Mesenchymal stem cell (in vitro differentiated cells and primary cell): Measurements from ENCODE around the gene NOP16.

Experiments used
- DNase-seq: peaks from one replicate; pipeline ENCODE4 v3.0.0-alpha.2; 2013
- H2AFZ ChIP-seq: one replicate; pipeline ENCODE4 v1.6.1; 2013; ENCODE audit warnings: low read depth, mild to moderate bottlenecking, control low read depth, inconsistent platforms, low read length, moderate library complexity
- H2AK5ac ChIP-seq: 2 replicates; pipeline ENCODE4 v1.6.1; 2013; ENCODE audit warnings: low read length, moderate library complexity, mild to moderate bottlenecking, inconsistent platforms; ENCODE audit not compliant: severe bottlenecking
- H2BK120ac ChIP-seq: one replicate; pipeline ENCODE4 v1.6.1; 2013; ENCODE audit warnings: low read depth, mild to moderate bottlenecking, inconsistent platforms, low read length, moderate library complexity
- H2BK12ac ChIP-seq, 2 experiments: one replicate each; pipeline ENCODE4 v1.6.1; 2013; ENCODE audit warnings: inconsistent platforms in 2 of 2, low read length in 2 of 2, mild to moderate bottlenecking in 2 of 2, moderate library complexity in 2 of 2, control low read depth in 1 of 2
- H2BK15ac ChIP-seq: one replicate; pipeline ENCODE4 v1.6.1; 2013; ENCODE audit warnings: mild to moderate bottlenecking, low read depth, inconsistent platforms; ENCODE audit not compliant: poor library complexity, severe bottlenecking
- H2BK5ac ChIP-seq: 2 replicates; pipeline ENCODE4 v1.6.1; 2013; ENCODE audit warnings: low read depth, mild to moderate bottlenecking, low read length, control low read depth, inconsistent platforms; ENCODE audit not compliant: poor library complexity, severe bottlenecking
- H3K14ac ChIP-seq, 2 experiments: one replicate each; pipeline ENCODE4 v1.6.1; 2013; ENCODE audit warnings: inconsistent platforms in 2 of 2, low read length in 2 of 2, control low read depth in 1 of 2, mild to moderate bottlenecking in 1 of 2, moderate library complexity in 1 of 2
- H3K18ac ChIP-seq, 2 experiments: one replicate each; pipeline ENCODE4 v1.6.1; 2013; ENCODE audit warnings: inconsistent platforms in 2 of 2, low read length in 2 of 2, control low read depth in 1 of 2, low read depth in 1 of 2, mild to moderate bottlenecking in 1 of 2
- H3K23ac ChIP-seq, 2 experiments: one replicate each; pipeline ENCODE4 v1.6.1; 2013; ENCODE audit warnings: inconsistent platforms in 2 of 2, low read length in 2 of 2, mild to moderate bottlenecking in 2 of 2, moderate library complexity in 2 of 2, control low read depth in 1 of 2
- H3K27ac ChIP-seq: 2 replicates; pipeline ENCODE4 v1.5.1; 2013; ENCODE audit warnings: mild to moderate bottlenecking, moderate library complexity, low read length, control low read depth, inconsistent platforms; ENCODE audit not compliant: poor library complexity, severe bottlenecking
- H3K27me3 ChIP-seq, 2 experiments: 2 replicates each; pipeline versions ENCODE4 v1.6.1 to v1.7.0; 2013; ENCODE audit warnings: low read length in 2 of 2, mild to moderate bottlenecking in 2 of 2, moderate library complexity in 2 of 2, control low read depth in 1 of 2, inconsistent platforms in 1 of 2; ENCODE audit not compliant: control insufficient read depth in 1 of 2, insufficient read depth in 1 of 2
- H3K36me3 ChIP-seq, 2 experiments: 2 replicates each; pipeline versions ENCODE4 v1.6.1 to v1.7.0; 2013; ENCODE audit warnings: low read length in 2 of 2, control low read depth in 1 of 2, inconsistent platforms in 1 of 2, low read depth in 1 of 2, mild to moderate bottlenecking in 1 of 2; ENCODE audit not compliant: insufficient read depth in 2 of 2, control insufficient read depth in 1 of 2
- H3K4ac ChIP-seq, 2 experiments: one replicate each; pipeline ENCODE4 v1.6.1; 2013; ENCODE audit warnings: inconsistent platforms in 2 of 2, low read length in 2 of 2, mild to moderate bottlenecking in 2 of 2, moderate library complexity in 2 of 2, control low read depth in 1 of 2, low read depth in 1 of 2
- H3K4me1 ChIP-seq: 2 replicates; pipeline ENCODE4 v1.6.1; 2013; ENCODE audit warnings: low read depth, low read length, control low read depth; ENCODE audit not compliant: control insufficient read depth, insufficient read depth
- H3K4me2 ChIP-seq: 2 replicates; pipeline ENCODE4 v1.6.1; 2013; ENCODE audit warnings: low read length, mild to moderate bottlenecking, inconsistent platforms; ENCODE audit not compliant: poor library complexity, severe bottlenecking
- H3K4me3 ChIP-seq, 2 experiments: 2 replicates each; pipeline versions ENCODE4 v1.5.1 to v1.7.0; 2013; ENCODE audit warnings: low read length in 2 of 2, mild to moderate bottlenecking in 2 of 2, control low read depth in 1 of 2, low read depth in 1 of 2; ENCODE audit not compliant: insufficient read depth in 1 of 2
- H3K79me1 ChIP-seq: replicated peaks from 2 replicates; pipeline ENCODE4 v1.6.1; 2013; ENCODE audit warnings: mild to moderate bottlenecking, control low read depth, low read length, inconsistent platforms; ENCODE audit not compliant: poor library complexity, severe bottlenecking
- H3K9ac ChIP-seq: 2 replicates; pipeline ENCODE4 v1.7.0; 2013; ENCODE audit warnings: mild to moderate bottlenecking, low read length, moderate library complexity
- H3K9me3 ChIP-seq: 2 replicates; pipeline ENCODE4 v1.7.0; 2013; ENCODE audit warnings: mild to moderate bottlenecking, low read length; ENCODE audit not compliant: control insufficient read depth
- H4K8ac ChIP-seq: one replicate; pipeline ENCODE4 v1.6.1; 2013; ENCODE audit warnings: inconsistent platforms, mild to moderate bottlenecking, low read length, moderate library complexity
- H4K91ac ChIP-seq: one replicate; pipeline ENCODE4 v1.6.1; 2013; ENCODE audit warnings: mild to moderate bottlenecking, low read length, inconsistent platforms
- WGBS: methylation state at CpG from one replicate; pipeline ENCODE4 v1.1.7; 2013; ENCODE audit warnings: mixed read lengths; 5-methylcytosine and 5-hydroxymethylcytosine counted together

Gene NOP16

DNA sequence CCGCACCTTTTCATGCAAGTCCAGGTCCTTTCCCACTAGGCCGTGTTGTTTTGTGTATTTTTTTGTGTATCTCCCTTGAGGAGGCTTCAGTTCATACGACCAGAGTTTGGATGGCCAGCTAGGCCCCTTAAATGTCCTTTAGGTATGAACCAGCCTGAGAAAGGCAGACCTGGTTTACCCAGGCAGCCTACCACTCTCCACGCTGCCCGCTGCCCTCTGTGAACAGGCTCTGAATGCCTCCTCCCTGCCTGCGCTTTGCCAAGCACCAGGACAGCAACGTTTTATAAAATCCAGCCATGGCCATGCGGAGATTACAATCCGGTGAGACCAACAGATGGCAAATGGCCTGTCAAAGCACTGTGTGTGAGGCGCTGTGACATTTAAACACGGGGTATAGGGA, 28.6 kb upstream of the NOP16 start:
- Histone ChIP-seq H3K4me2 (no peak overlapping the region), H3K18ac (no peak overlapping the region), H3K36me3 (peaks cover 0 to 5% of the 10 kb centered on the region in 2 experiments), H3K79me1 (peaks cover 21% of the 10 kb centered on the region), H2BK120ac (no peak overlapping the region), H2BK12ac (peak overlapping the region; percentile 11 to 38), H3K27me3 (peaks cover 0 to 15% of the 10 kb centered on the region in 2 experiments), H2AFZ (no peak overlapping the region), H3K27ac (no peak overlapping the region), H2AK5ac (peak overlapping the region; percentile 59), H3K23ac (no peak overlapping the region), H3K9ac (peak overlapping the region; percentile 93), H3K4ac (no peak overlapping the region), H3K4me3 (peak overlapping the region in 1 of 2 experiments; percentile 89), H3K9me3 (no peaks in the 10 kb centered on the region), H2BK5ac (no peak overlapping the region), H2BK15ac (no peak overlapping the region), H3K14ac (no peak overlapping the region), H4K8ac (peak overlapping the region; percentile 93), H3K4me1 (peaks cover 30% of the 10 kb centered on the region), H4K91ac (no peak overlapping the region)
- WGBS = 90% methylated on average over 11 of the region's 11 CpGs
- DNase-seq = no peak

DNA sequence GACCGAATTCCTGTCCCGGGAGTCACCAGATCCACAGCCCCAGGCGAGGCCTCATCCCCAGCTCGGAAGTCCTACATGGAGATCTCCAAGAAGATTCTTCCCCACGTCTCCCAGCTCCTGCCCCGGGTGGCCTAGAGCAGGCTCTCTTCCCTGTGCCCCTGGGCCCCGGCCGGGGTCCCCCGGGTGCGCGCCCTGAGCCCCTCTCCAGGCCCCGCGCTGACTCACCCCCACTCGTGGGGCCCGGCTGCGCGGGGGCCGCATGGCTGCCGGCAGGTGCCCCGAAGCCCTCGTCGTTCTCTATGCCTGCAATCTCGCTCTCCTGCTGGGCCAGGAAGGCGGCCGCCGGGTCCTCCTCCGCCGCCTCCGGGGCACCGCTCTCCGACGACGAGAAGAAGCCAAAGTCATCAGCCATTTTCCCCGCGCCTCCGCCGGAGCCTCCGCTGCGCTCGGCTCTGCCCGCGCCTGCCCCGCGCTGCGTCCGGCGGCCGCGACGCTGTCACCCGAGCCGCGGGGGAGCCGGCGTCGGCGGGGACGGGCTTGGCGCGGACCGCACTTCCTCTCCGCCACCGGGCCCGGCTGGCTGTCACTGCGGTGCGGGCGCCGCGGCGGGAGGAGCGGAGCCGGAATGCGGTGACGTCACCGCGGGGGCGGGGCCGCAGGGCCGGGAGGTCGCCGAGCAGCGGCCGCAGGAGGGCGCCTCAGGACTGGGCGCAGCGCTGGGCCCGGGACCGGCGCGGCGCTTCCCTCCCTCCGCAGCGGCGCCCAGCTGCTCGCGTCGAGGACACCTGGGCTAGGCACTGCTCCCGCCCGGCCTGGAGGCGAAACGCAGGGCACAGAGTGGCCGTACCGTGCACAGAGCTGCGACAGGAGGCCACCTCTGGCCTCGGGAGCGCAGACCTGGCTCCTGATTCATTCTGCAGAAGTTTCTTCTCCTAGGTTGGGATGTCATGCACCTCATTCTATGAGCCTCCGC, 27.8 kb upstream of the NOP16 start, which contains the start of gene CLTB:
Gene CLTB (minus strand): TSS at position 588 of the 973 bp plus-strand sequence. CDS start 176 bp downstream, at position 412.
- Histone ChIP-seq H4K8ac (peak within 1 kb of the TSS; percentile 93), H3K4ac (peak within 1 kb of the TSS in 1 of 2 experiments; percentile 79), H3K23ac (peak within 1 kb of the TSS in 1 of 2 experiments; percentile 75), H2AK5ac (peak within 1 kb of the TSS; percentile 59), H3K14ac (peak within 1 kb of the TSS; percentile 36 to 84), H3K4me3 (peak within 1 kb of the TSS; percentile 88 to 89), H2BK5ac (peak within 1 kb of the TSS; percentile 63), H2BK12ac (peak within 1 kb of the TSS; percentile 66 to 84), H3K18ac (peak within 1 kb of the TSS; percentile 90 to 96), H3K27ac (peak within 1 kb of the TSS; percentile 10), H3K79me1 (peaks cover 21% of the 10 kb centered on the region), H3K4me1 (peaks cover 30% of the 10 kb centered on the region), H3K9me3 (no peaks in the 10 kb centered on the region), H3K4me2 (peak within 1 kb of the TSS; percentile 80), H3K36me3 (peaks cover 0 to 5% of the 10 kb centered on the region in 2 experiments), H2BK15ac (peak within 1 kb of the TSS; percentile 67), H2BK120ac (peak within 1 kb of the TSS; percentile 92), H3K9ac (peak within 1 kb of the TSS; percentile 93), H4K91ac (peak within 1 kb of the TSS; percentile 75), H3K27me3 (peaks cover 0 to 15% of the 10 kb centered on the region in 2 experiments), H2AFZ (peak within 1 kb of the TSS; percentile 90)
- 2% methylated on average over 69 of the region's 107 CpGs for WGBS
- DNase-seq = peak; percentile 80

DNA sequence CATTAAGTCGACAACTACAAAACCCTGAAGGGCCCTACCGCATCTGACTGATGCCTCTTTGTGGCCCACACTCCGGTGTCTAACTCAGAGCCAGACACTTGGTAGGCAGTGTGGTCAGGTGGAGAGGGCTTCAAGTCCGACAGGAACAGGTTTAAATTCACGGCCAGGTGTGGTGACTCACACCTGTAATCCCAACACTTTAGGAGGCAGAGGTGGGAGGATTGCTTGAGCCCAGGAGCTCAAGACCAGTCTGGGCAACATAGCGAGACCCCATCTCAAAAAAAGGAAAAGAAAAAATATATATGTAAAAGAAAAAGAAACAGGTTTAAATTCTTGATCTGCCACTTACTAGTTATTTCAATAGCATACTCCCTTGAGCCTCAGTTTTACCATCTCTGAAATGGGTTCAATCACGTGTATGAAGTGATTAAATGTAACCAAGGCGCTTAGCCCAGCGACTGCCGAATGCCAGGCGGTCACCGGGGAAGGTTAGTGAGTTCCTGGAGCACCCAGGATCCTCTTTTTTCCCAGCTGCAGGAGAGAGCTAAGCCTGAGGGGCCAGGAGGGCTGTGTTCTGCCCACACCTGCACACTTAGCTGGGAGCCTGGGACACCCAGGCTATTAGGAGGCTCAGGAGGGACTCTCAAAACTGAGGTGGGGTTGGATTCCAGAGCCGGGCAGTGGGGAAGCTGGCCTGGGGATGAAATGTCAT, 27.0 kb upstream of the NOP16 start:
- WGBS = 77% methylated on average over 11 of the region's 13 CpGs
- Histone ChIP-seq H3K36me3 (peaks cover 1 to 5% of the 10 kb centered on the region in 2 experiments), H3K4me2 (peak overlapping the region; percentile 80), H3K14ac (peak overlapping the region in 1 of 2 experiments; percentile 84), H2BK12ac (peak overlapping the region in 1 of 2 experiments; percentile 64), H4K91ac (peak overlapping the region; percentile 39), H3K23ac (peak overlapping the region in 1 of 2 experiments; percentile 75), H3K4me1 (peaks cover 34% of the 10 kb centered on the region), H3K18ac (peak overlapping the region; percentile 90 to 96), H2AFZ (no peak overlapping the region), H3K27ac (peak overlapping the region; percentile 10), H3K4ac (peak overlapping the region in 1 of 2 experiments; percentile 42), H3K79me1 (peaks cover 29% of the 10 kb centered on the region), H2BK15ac (no peak overlapping the region), H2AK5ac (peak overlapping the region; percentile 18), H3K9me3 (no peaks in the 10 kb centered on the region), H4K8ac (no peak overlapping the region), H2BK5ac (no peak overlapping the region), H2BK120ac (peak overlapping the region; percentile 34), H3K27me3 (peaks cover 0 to 7% of the 10 kb centered on the region in 2 experiments), H3K4me3 (peak overlapping the region; percentile 88 to 89), H3K9ac (peak overlapping the region; percentile 93)
- DNase-seq = peak; percentile 28
